ENCODE measurements around the gene SLC12A4.
"Not testable (repeated sequence)": the region's sequence is repeated elsewhere in the genome, so short reads cannot be mapped to it uniquely, and the experiment has no call there.

SLC12A4 gene

DNA sequence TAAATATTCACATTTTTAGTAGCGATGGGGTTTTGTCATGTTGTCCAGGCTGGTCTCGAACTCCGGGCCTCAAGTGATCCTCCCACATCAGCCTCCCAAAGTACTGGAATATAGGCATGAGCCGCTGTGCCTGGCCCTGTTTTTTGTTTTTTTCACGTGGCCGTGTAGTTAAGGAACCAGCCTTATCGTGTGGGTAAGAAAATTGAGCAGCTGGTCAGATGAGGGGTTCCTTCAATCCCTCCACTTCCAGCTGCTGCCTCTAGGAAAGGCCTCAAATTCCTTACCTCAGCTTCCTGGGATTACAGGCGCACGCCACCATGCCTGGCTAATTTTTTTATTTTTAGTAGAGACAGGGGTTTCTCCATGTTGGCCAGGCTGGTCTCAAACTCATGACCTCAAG, 36.8 kb upstream of the SLC12A4 start:
- Histone ChIP-seq H3K9me3 (ENCODE audit: severe bottlenecking) (no peaks in the 10 kb centered on the region), H3K36me3 (no peaks in the 10 kb centered on the region), H3K27ac (no peak overlapping the region), H3K27me3 (ENCODE audit: insufficient read depth, low read depth, severe bottlenecking) (no peaks in the 10 kb centered on the region), H3K4me3 (ENCODE audit: low read depth, low read length) (no peak overlapping the region)
- TF ChIP-seq, protein P1, sequence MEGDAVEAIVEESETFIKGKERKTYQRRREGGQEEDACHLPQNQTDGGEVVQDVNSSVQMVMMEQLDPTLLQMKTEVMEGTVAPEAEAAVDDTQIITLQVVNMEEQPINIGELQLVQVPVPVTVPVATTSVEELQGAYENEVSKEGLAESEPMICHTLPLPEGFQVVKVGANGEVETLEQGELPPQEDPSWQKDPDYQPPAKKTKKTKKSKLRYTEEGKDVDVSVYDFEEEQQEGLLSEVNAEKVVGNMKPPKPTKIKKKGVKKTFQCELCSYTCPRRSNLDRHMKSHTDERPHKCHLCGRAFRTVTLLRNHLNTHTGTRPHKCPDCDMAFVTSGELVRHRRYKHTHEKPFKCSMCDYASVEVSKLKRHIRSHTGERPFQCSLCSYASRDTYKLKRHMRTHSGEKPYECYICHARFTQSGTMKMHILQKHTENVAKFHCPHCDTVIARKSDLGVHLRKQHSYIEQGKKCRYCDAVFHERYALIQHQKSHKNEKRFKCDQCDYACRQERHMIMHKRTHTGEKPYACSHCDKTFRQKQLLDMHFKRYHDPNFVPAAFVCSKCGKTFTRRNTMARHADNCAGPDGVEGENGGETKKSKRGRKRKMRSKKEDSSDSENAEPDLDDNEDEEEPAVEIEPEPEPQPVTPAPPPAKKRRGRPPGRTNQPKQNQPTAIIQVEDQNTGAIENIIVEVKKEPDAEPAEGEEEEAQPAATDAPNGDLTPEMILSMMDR (IDR thresholded peaks at IDR 0.05; ENCODE audit: low read depth, low read length), result no peak
- no peak for DNase-seq

DNA sequence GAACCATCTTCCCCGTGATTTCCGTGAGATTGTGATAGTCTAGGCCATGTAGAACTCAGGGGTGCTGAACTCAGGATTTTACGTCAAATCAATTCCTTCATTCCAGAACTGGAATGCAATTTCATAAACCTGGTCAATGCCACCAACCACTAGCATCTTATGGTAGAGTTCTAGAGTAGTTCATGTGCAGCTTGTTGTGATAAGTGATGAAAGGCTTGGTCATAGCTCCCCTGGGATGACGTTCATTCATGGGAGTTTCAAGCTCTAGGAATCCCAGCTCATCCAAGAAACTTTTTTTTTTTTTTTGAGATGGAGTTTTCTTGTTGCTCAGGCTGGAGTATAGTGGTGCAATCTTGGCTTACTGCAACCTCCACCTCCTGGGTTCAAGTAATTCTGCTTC, 34.6 kb upstream of the SLC12A4 start:
- H3K27me3 ChIP-seq (ENCODE audit: insufficient read depth, low read depth, severe bottlenecking), result no peaks in the 10 kb centered on the region
- no peaks in the 10 kb centered on the region for H3K9me3 ChIP-seq (ENCODE audit: severe bottlenecking)
- no peak overlapping the region for H3K4me3 ChIP-seq (ENCODE audit: low read depth, low read length)
- H3K36me3 ChIP-seq, result no peaks in the 10 kb centered on the region
- DNase-seq, result no peak
- H3K27ac ChIP-seq, result no peak overlapping the region
- TF ChIP-seq, protein P1 (IDR thresholded peaks at IDR 0.05; ENCODE audit: low read depth, low read length), result no peak

- H3K27ac ChIP-seq, result no peak overlapping the region
- DNase-seq, result no peak
- no peak overlapping the region for H3K4me3 ChIP-seq (ENCODE audit: low read depth, low read length)
Observed at GRCh38 chr16:68000450-68000849, 32.0 kb upstream of the SLC12A4 start.

DNA sequence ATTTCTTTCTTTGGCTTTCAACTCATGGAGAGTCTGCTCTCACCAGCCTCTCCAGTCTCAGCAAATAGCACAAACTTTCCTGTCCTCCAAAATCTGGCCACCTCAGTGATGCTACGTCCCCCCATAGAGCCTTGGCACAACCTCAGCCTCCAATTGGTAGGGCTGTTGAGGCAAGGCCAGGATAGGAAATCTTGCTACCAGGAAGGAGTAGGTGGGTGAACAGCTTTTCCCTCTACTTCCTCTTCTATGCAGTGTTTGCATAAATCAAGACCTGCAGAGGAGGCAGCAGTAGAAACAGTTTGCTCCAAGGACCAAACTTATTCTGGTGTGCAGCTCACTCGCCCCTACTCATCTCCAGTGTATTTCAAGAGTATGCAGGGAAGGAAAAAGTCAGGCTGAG, 31.5 kb upstream of the SLC12A4 start:
- TF ChIP-seq, protein P1 (IDR thresholded peaks at IDR 0.05; ENCODE audit: low read depth, low read length), result no peak
- no peaks in the 10 kb centered on the region for H3K27me3 ChIP-seq (ENCODE audit: insufficient read depth, low read depth, severe bottlenecking)
- DNase-seq, result no peak
- no peaks in the 10 kb centered on the region for H3K9me3 ChIP-seq (ENCODE audit: severe bottlenecking)
- H3K27ac ChIP-seq, result no peak overlapping the region
- no peak overlapping the region for H3K4me3 ChIP-seq (ENCODE audit: low read depth, low read length)
- H3K36me3 ChIP-seq, result no peaks in the 10 kb centered on the region

More at GRCh38 chr16:68000450-68000849, 32.0 kb upstream of the SLC12A4 start:
- Histone ChIP-seq H3K27me3 (ENCODE audit: insufficient read depth, low read depth, severe bottlenecking) (no peaks in the 10 kb centered on the region), H3K9me3 (ENCODE audit: severe bottlenecking) (no peaks in the 10 kb centered on the region), H3K36me3 (no peaks in the 10 kb centered on the region)
- TF ChIP-seq, protein P1 (IDR thresholded peaks at IDR 0.05; ENCODE audit: low read depth, low read length), result no peak

- not testable (repeated sequence) for H3K27me3 ChIP-seq (ENCODE audit: insufficient read depth, low read depth, severe bottlenecking); H3K4me3 ChIP-seq (ENCODE audit: low read depth, low read length); H3K27ac ChIP-seq; H3K9me3 ChIP-seq (ENCODE audit: severe bottlenecking); DNase-seq; H3K36me3 ChIP-seq
Observed at GRCh38 chr16:67998779-67999688, 30.6 kb upstream of the SLC12A4 start, which contains the start of gene DPEP2. TSS of gene DPEP2 (minus strand) at chr16:67999484. CDS start at chr16:67993212, 6,272 bp downstream.

GRCh38 chr16:67998231-67998778, 29.9 kb upstream of the SLC12A4 start:
- not testable (repeated sequence) for DNase-seq; H3K27ac ChIP-seq; H3K4me3 ChIP-seq (ENCODE audit: low read depth, low read length); H3K9me3 ChIP-seq (ENCODE audit: severe bottlenecking); H3K27me3 ChIP-seq (ENCODE audit: insufficient read depth, low read depth, severe bottlenecking); H3K36me3 ChIP-seq

All from WERI-Rb-1 (cell line).